Vagina (tissue), 2 donors: ENCODE data around the gene SPAG4.

Experiments
- CTCF ChIP-seq, 3 experiments: fragments of 450-650 bp in 2 of 3; fragments of 200-600 bp in 1 of 3; sonication (generic) in 1 of 3; IDR thresholded peaks; one replicate each; pipeline ENCODE4 v1.5.1; 2017 to 2019; ENCODE audit warnings: antibody characterized with exemption in 3 of 3, mild to moderate bottlenecking in 2 of 3, moderate library complexity in 2 of 3
- POLR2A ChIP-seq, 2 donors: fragments of 450-650 bp; IDR thresholded peaks; one replicate each; pipeline ENCODE4 v1.6.1; 2017; ENCODE audit warnings: antibody characterized with exemption in 2 of 2, mild to moderate bottlenecking in 2 of 2, moderate library complexity in 2 of 2
- POLR2AphosphoS5 ChIP-seq, 2 donors: sonication (generic); formaldehyde crosslinking; IDR thresholded peaks; one replicate each; pipeline ENCODE4 v1.9.0; 2017; ENCODE audit warnings: antibody characterized with exemption in 2 of 2, mild to moderate bottlenecking in 2 of 2, low read depth in 1 of 2; ENCODE audit not compliant: insufficient read depth in 1 of 2

- TF ChIP-seq POLR2A (IDR thresholded peaks at IDR 0.05) (no peak), CTCF (IDR thresholded peaks at IDR 0.05) (no peak), POLR2AphosphoS5 (IDR thresholded peaks at IDR 0.05; ENCODE audit: insufficient read depth in 1 of 2, low read depth in 1 of 2) (no peak)
These were observed 20.0 kb downstream of the SPAG4 start for GRCh38 chr20:35635652-35636051.
